DOHH2 (cell line): ENCODE data around the gene RXRA.

ENCODE experiments used
- EZH2phosphoT487 ChIP-seq: fragments of 200-600 bp; sonication (generic); IDR thresholded peaks from 2 replicates; pipeline ENCODE4 v1.6.1; 2017; ENCODE audit warnings: borderline replicate concordance, mild to moderate bottlenecking, antibody characterized with exemption, low read length, moderate library complexity, mixed read lengths
- TF ChIP-seq, protein P1 (sequence below): fragments of 200-600 bp; sonication (generic); IDR thresholded peaks from one replicate; pipeline ENCODE4 v1.5.1; 2014; ENCODE audit warnings: antibody characterized with exemption, mild to moderate bottlenecking, low read depth, low read length; ENCODE audit not compliant: poor library complexity, severe bottlenecking

DNA sequence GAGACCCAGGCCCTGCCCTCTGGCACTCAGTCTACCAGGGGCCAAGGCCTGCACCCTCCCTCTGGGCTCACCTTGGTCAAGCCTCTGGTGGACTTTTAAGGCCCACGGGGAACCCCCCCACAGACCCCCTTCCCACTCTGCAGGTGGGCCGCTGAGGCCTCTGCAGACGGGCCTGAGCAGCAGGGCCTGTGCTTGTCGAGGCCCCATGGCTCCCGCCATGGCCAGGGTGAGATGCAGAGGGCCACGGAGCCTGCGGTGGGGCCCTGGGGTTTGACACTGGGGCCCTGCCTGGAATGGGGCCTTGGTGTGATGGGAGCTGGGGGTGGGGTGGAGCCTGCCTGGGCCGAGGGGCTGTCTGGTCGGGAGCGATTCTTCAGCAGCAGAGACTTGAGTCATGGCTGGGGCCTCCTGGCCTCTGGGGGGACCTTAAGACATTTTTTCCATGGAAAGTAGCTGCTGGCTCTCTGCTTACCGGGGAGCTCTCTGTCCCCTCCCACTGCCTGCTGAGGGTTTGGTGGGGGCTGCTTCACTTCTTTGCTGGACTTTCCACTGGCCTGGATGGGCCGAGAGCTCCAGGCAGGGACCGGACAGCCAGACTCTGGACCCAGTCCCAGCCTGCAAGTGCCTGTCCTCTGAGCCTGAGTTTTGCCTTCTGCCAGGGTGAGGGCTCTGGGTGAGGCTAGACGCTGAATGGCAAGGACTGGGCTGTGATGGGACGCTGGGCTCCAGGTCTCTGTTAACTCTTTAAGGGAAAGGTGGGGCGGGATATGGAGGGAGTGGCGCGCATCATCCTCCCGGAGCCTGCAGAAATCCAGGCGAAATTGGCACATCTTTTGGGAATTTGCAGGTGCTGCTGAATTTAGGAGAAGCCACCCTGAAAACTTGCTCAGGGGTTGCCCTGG lies 132.2 kb downstream of the RXRA start:
- TF ChIP-seq, protein P1, sequence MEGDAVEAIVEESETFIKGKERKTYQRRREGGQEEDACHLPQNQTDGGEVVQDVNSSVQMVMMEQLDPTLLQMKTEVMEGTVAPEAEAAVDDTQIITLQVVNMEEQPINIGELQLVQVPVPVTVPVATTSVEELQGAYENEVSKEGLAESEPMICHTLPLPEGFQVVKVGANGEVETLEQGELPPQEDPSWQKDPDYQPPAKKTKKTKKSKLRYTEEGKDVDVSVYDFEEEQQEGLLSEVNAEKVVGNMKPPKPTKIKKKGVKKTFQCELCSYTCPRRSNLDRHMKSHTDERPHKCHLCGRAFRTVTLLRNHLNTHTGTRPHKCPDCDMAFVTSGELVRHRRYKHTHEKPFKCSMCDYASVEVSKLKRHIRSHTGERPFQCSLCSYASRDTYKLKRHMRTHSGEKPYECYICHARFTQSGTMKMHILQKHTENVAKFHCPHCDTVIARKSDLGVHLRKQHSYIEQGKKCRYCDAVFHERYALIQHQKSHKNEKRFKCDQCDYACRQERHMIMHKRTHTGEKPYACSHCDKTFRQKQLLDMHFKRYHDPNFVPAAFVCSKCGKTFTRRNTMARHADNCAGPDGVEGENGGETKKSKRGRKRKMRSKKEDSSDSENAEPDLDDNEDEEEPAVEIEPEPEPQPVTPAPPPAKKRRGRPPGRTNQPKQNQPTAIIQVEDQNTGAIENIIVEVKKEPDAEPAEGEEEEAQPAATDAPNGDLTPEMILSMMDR: no peak
- no peak for TF ChIP-seq EZH2phosphoT487
